ENCODE data around the gene CLCNKB.
"Not testable (repeated sequence)": the region's sequence is repeated elsewhere in the genome, so short reads cannot be mapped to it uniquely, and the experiment has no call there.

CLCNKB gene

GRCh38 chr1:16053781-16054502, 10.4 kb downstream of the CLCNKB start:
- Mint-ChIP-seq H3K36me3 (peaks cover 2 to 3% of the 10 kb centered on the region in 2 donors), H3K9me3 (no peaks in the 10 kb centered on the region), H3K4me3 (no peak overlapping the region), H3K4me1 (peaks cover 7 to 8% of the 10 kb centered on the region in 2 donors), H3K27me3 (peaks cover 32 to 39% of the 10 kb centered on the region in 2 donors), H3K27ac (no peak overlapping the region)
- no peak for ATAC-seq (replicated peaks)
- no peak for DNase-seq

GRCh38 chr1:16054598-16055540, 11.3 kb downstream of the CLCNKB start:
- H3K4me1 Mint-ChIP-seq: peaks cover 7 to 8% of the 10 kb centered on the region in 2 donors
- peaks cover 25 to 32% of the 10 kb centered on the region in 2 donors for H3K27me3 Mint-ChIP-seq
- peaks cover 2 to 3% of the 10 kb centered on the region in 2 donors for H3K36me3 Mint-ChIP-seq
- no peak overlapping the region for H3K4me3 Mint-ChIP-seq
- ATAC-seq (replicated peaks) (no peak), DNase-seq (no peak)
- H3K27ac Mint-ChIP-seq: no peak overlapping the region
- H3K9me3 Mint-ChIP-seq: no peaks in the 10 kb centered on the region

GRCh38 chr1:16055613-16056520, 12.3 kb downstream of the CLCNKB start:
- peaks cover 2 to 3% of the 10 kb centered on the region in 2 donors for H3K36me3 Mint-ChIP-seq
- DNase-seq: peak; percentile 77
- peak overlapping the region; percentile 49 for H3K27ac Mint-ChIP-seq
- no peak overlapping the region for H3K4me3 Mint-ChIP-seq
- peak; percentile 91 for ATAC-seq (replicated peaks)
- H3K9me3 Mint-ChIP-seq: no peaks in the 10 kb centered on the region
- H3K27me3 Mint-ChIP-seq: peaks cover 28 to 33% of the 10 kb centered on the region in 2 donors
- peaks cover 7 to 8% of the 10 kb centered on the region in 2 donors for H3K4me1 Mint-ChIP-seq

GRCh38 chr1:16056521-16056912, 12.9 kb downstream of the CLCNKB start:
- not testable (repeated sequence) for H3K9me3 Mint-ChIP-seq; H3K4me1 Mint-ChIP-seq; H3K4me3 Mint-ChIP-seq; H3K36me3 Mint-ChIP-seq; DNase-seq; ATAC-seq (replicated peaks)
- peak overlapping the region; percentile 49 for H3K27ac Mint-ChIP-seq
- peaks cover 26 to 27% of the 10 kb centered on the region in 2 donors for H3K27me3 Mint-ChIP-seq

- peak overlapping the region; percentile 20 for H3K27ac Mint-ChIP-seq
- not testable (repeated sequence) for H3K9me3 Mint-ChIP-seq; DNase-seq; H3K4me1 Mint-ChIP-seq; H3K36me3 Mint-ChIP-seq; H3K4me3 Mint-ChIP-seq; ATAC-seq (replicated peaks)
- peaks cover 19 to 24% of the 10 kb centered on the region in 2 donors for H3K27me3 Mint-ChIP-seq
Observed at GRCh38 chr1:16057314-16057915, 13.8 kb downstream of the CLCNKB start.

- H3K9me3 Mint-ChIP-seq; H3K4me1 Mint-ChIP-seq; H3K36me3 Mint-ChIP-seq; H3K27ac Mint-ChIP-seq; ATAC-seq (replicated peaks); DNase-seq; H3K4me3 Mint-ChIP-seq: not testable (repeated sequence)
- H3K27me3 Mint-ChIP-seq: peaks cover 23 to 28% of the 10 kb centered on the region in 2 donors
Observed at GRCh38 chr1:16058394-16059120, 15.0 kb downstream of the CLCNKB start.

- H3K4me1 Mint-ChIP-seq: peaks cover 2 to 5% of the 10 kb centered on the region in 2 donors
- ATAC-seq (replicated peaks) (no peak), DNase-seq (no peak)
- peaks cover 49% of the 10 kb centered on the region in 2 donors for H3K27me3 Mint-ChIP-seq
- H3K27ac Mint-ChIP-seq: no peak overlapping the region
- peaks cover under 1 to 3% of the 10 kb centered on the region in 2 donors for H3K36me3 Mint-ChIP-seq
- H3K4me3 Mint-ChIP-seq: no peak overlapping the region
- H3K9me3 Mint-ChIP-seq: no peaks in the 10 kb centered on the region
Observed at GRCh38 chr1:16061266-16061665, 17.7 kb downstream of the CLCNKB start.

- not testable (repeated sequence) for H3K4me3 Mint-ChIP-seq; H3K9me3 Mint-ChIP-seq; H3K36me3 Mint-ChIP-seq; ATAC-seq (replicated peaks); H3K4me1 Mint-ChIP-seq; DNase-seq; H3K27ac Mint-ChIP-seq
- H3K27me3 Mint-ChIP-seq: peaks cover 49% of the 10 kb centered on the region in 2 donors
Observed at GRCh38 chr1:16061989-16062686, 18.6 kb downstream of the CLCNKB start.

- H3K27me3 Mint-ChIP-seq: peaks cover 49% of the 10 kb centered on the region in 2 donors
- not testable (repeated sequence) for H3K27ac Mint-ChIP-seq, H3K4me3 Mint-ChIP-seq
Observed at GRCh38 chr1:16062687-16063075, 19.1 kb downstream of the CLCNKB start.

GRCh38 chr1:16063226-16063829, 19.7 kb downstream of the CLCNKB start:
- Mint-ChIP-seq H3K4me3 (no peak overlapping the region), H3K9me3 (no peaks in the 10 kb centered on the region), H3K27ac (no peak overlapping the region), H3K4me1 (peaks cover 0 to 9% of the 10 kb centered on the region in 2 donors), H3K27me3 (peaks cover 49 to 53% of the 10 kb centered on the region in 2 donors), H3K36me3 (no peaks in the 10 kb centered on the region)
- no peak for ATAC-seq (replicated peaks)
- DNase-seq: no peak

More at GRCh38 chr1:16062687-16063075, 19.1 kb downstream of the CLCNKB start:
- H3K9me3 Mint-ChIP-seq; H3K4me1 Mint-ChIP-seq; DNase-seq; H3K36me3 Mint-ChIP-seq; ATAC-seq (replicated peaks): not testable (repeated sequence)

GRCh38 chr1:16063921-16064320, 20.3 kb downstream of the CLCNKB start:
- DNase-seq (no peak), ATAC-seq (replicated peaks) (no peak)
- H3K9me3 Mint-ChIP-seq: no peaks in the 10 kb centered on the region
- H3K36me3 Mint-ChIP-seq: no peaks in the 10 kb centered on the region
- H3K4me1 Mint-ChIP-seq: peaks cover 0 to 9% of the 10 kb centered on the region in 2 donors
- no peak overlapping the region for H3K27ac Mint-ChIP-seq
- no peak overlapping the region for H3K4me3 Mint-ChIP-seq
- H3K27me3 Mint-ChIP-seq: peaks cover 55 to 57% of the 10 kb centered on the region in 2 donors

GRCh38 chr1:16064536-16065268, 21.1 kb downstream of the CLCNKB start:
- Mint-ChIP-seq H3K4me1 (peaks cover 0 to 9% of the 10 kb centered on the region in 2 donors), H3K27me3 (peaks cover 57 to 60% of the 10 kb centered on the region in 2 donors), H3K4me3 (no peak overlapping the region), H3K9me3 (no peaks in the 10 kb centered on the region), H3K36me3 (no peaks in the 10 kb centered on the region), H3K27ac (no peak overlapping the region)
- DNase-seq: no peak
- ATAC-seq (replicated peaks): no peak
